A673 (cell line): Measurements from ENCODE around the gene PRSS48. TPM values are rescaled to one million over a fixed set of nuclear protein-coding genes. Genes with fewer than 3 reads are reported as not detected.
"Not testable (repeated sequence)": the region's sequence is repeated elsewhere in the genome, so short reads cannot be mapped to it uniquely, and the experiment has no call there.

ENCODE experiments used
- BruUV-seq: library from RNA; stranded (reverse); fragments of 400-500 nt; replicated peaks from 2 replicates; lab custom pipeline; 2021; lab: Mats Ljungman, UMichigan
- CTCF ChIA-PET: fragments of 300-600 bp; sonication (Branson Sonifier 250); formaldehyde crosslinking; loops from one replicate; lab custom pipeline; 2022; ENCODE audit warnings: antibody characterized with exemption; lab: Charles Lee
- POLR2A ChIA-PET: fragments of 300-600 bp; sonication (Branson Sonifier 250); formaldehyde crosslinking; loops from one replicate; lab custom pipeline; 2022; ENCODE audit warnings: antibody characterized with exemption; ENCODE audit not compliant: low non-redundant PET; lab: Charles Lee
- DNase-seq: peaks from one replicate; pipeline ENCODE4 v3.0.0-alpha.2; 2015; ENCODE audit warnings: low spot score
- H3K27ac ChIP-seq: fragments of 200-600 bp; sonication (generic); 2 replicates; pipeline ENCODE4 v1.5.1; 2016; ENCODE audit warnings: mixed run types, low read depth, mild to moderate bottlenecking, mixed read lengths, antibody characterized with exemption, low read length; ENCODE audit not compliant: poor library complexity, severe bottlenecking
- H3K27me3 ChIP-seq: fragments of 200-600 bp; sonication (generic); replicated peaks from 2 replicates; pipeline ENCODE4 v1.6.1; 2017; ENCODE audit warnings: mixed run types, low read depth, mild to moderate bottlenecking, mixed read lengths, antibody characterized with exemption, low read length; ENCODE audit not compliant: insufficient read depth, poor library complexity
- H3K36me3 ChIP-seq: fragments of 200-600 bp; sonication (generic); 2 replicates; pipeline ENCODE4 v1.6.1; 2016; ENCODE audit warnings: mixed run types, mild to moderate bottlenecking, mixed read lengths, antibody characterized with exemption, low read length; ENCODE audit not compliant: insufficient read depth, poor library complexity, severe bottlenecking
- H3K4me1 ChIP-seq: fragments of 200-600 bp; sonication (generic); 2 replicates; pipeline ENCODE4 v1.6.1; 2017; ENCODE audit warnings: mixed run types, mild to moderate bottlenecking, mixed read lengths, antibody characterized with exemption, low read length; ENCODE audit not compliant: insufficient read depth, poor library complexity, severe bottlenecking
- H3K4me3 ChIP-seq: fragments of 200-600 bp; sonication (generic); 2 replicates; pipeline ENCODE4 v1.5.1; 2016; ENCODE audit warnings: low read depth, mixed run types, mild to moderate bottlenecking, mixed read lengths, low read length; ENCODE audit not compliant: poor library complexity, severe bottlenecking
- H3K9me3 ChIP-seq: fragments of 200-600 bp; sonication (generic); 2 replicates; pipeline ENCODE4 v1.6.1; 2016; ENCODE audit warnings: mixed run types, low read depth, mild to moderate bottlenecking, mixed read lengths, antibody characterized with exemption, low read length; ENCODE audit not compliant: poor library complexity, severe bottlenecking
- CTCF ChIP-seq: fragments of 300-800, 200-600 bp; sonication (generic); conservative IDR thresholded peaks from 2 replicates; pipeline ENCODE4 v1.5.1; 2017; ENCODE audit warnings: low read depth, mild to moderate bottlenecking, antibody characterized with exemption, low read length, moderate library complexity, mixed read lengths
- EZH2 ChIP-seq: fragments of 200-600 bp; sonication (generic); IDR thresholded peaks from 2 replicates; pipeline ENCODE4 v1.6.1; 2017; ENCODE audit warnings: borderline replicate concordance, low read depth, mild to moderate bottlenecking, mixed read lengths, antibody characterized with exemption, low read length; ENCODE audit not compliant: poor library complexity, severe bottlenecking
- intact Hi-C: fragments of 100-400 bp; cut with micrococcal nuclease; formaldehyde crosslinking; loops from one replicate; pipeline ENCODE4 v1.10.0; 2022; ENCODE audit not compliant: unreplicated experiment
- total RNA-seq: library from RNA; stranded (reverse); gene quantifications from 2 replicates; pipeline ENCODE4 v1.2.3, GENCODE V29; 2021

Gene PRSS48
- total RNA-seq, 1 experiment from 2014 or later = not detected

GRCh38 chr4:151267104-151267503 lies 9.9 kb upstream of the PRSS48 start:
- POLR2A ChIA-PET = no interaction called here
- no peaks in the 10 kb centered on the region for H3K9me3 ChIP-seq
- no peaks in the 10 kb centered on the region for H3K4me1 ChIP-seq
- H3K36me3 ChIP-seq = no peaks in the 10 kb centered on the region
- H3K27me3 ChIP-seq = no peaks in the 10 kb centered on the region
- BruUV-seq = no TSS peak
- intact Hi-C loops = no loop called here
- CTCF ChIA-PET = no interaction called here
- H3K4me3 ChIP-seq = no peak overlapping the region
- DNase-seq = no peak
- H3K27ac ChIP-seq = no peak overlapping the region
- TF ChIP-seq EZH2 (no peak), CTCF (no peak)

- POLR2A ChIA-PET = no interaction called here
- Histone ChIP-seq H3K36me3 (no peaks in the 10 kb centered on the region), H3K4me1 (no peaks in the 10 kb centered on the region), H3K27ac (no peak overlapping the region), H3K4me3 (no peak overlapping the region), H3K9me3 (no peaks in the 10 kb centered on the region), H3K27me3 (no peaks in the 10 kb centered on the region)
- no TSS peak for BruUV-seq
- no peak for DNase-seq
- CTCF ChIA-PET = interaction anchor here (0.6 kb wide), 1 partner anchor 30 kb away, joined by 7 read pairs; no protein-coding TSS in a partner anchor
- intact Hi-C loops = no loop called here
- TF ChIP-seq CTCF (no peak), EZH2 (no peak)
These were observed 9.0 kb upstream of the PRSS48 start for GRCh38 chr4:151267822-151268535.

GRCh38 chr4:151268905-151269304 lies 8.1 kb upstream of the PRSS48 start:
- H3K9me3 ChIP-seq, CTCF ChIA-PET, POLR2A ChIA-PET, intact Hi-C loops, H3K27me3 ChIP-seq, DNase-seq, H3K4me3 ChIP-seq, BruUV-seq, H3K36me3 ChIP-seq, H3K27ac ChIP-seq, H3K4me1 ChIP-seq: not testable (repeated sequence)
